GM12892 (cell line): ENCODE measurements around the gene INVS.

Experiments
- POLR2A ChIP-seq: IDR thresholded peaks from 2 replicates; pipeline ENCODE4 v1.6.1; 2011; ENCODE audit warnings: low read depth, low read length, control low read depth
- POLR2AphosphoS5 ChIP-seq: IDR thresholded peaks from 2 replicates; pipeline ENCODE4 v1.6.1; 2011; ENCODE audit warnings: low read depth, low read length, control low read depth
- TAF1 ChIP-seq: IDR thresholded peaks from 2 replicates; pipeline ENCODE4 v1.6.1; 2011; ENCODE audit warnings: low read depth, mild to moderate bottlenecking, control low read depth, low read length, borderline replicate concordance

- TF ChIP-seq POLR2A (no peak), POLR2AphosphoS5 (no peak), TAF1 (no peak)
Measured at GRCh38 chr9:100052375-100052774, 46.7 kb upstream of the INVS start.
